Neuronal stem cell (in vitro differentiated cells): Measurements from ENCODE around the gene TSPEAR.

Experiments
- DNase-seq: peaks from one replicate; pipeline ENCODE4 v3.0.0-alpha.2; 2013; ENCODE audit warnings: low spot score
- H2AFZ ChIP-seq: one replicate; pipeline ENCODE4 v1.6.1; 2013; ENCODE audit warnings: mild to moderate bottlenecking, low read length, inconsistent platforms
- H2AK5ac ChIP-seq: 2 replicates; pipeline ENCODE4 v1.6.1; 2013; ENCODE audit warnings: low read depth, mild to moderate bottlenecking, inconsistent platforms, low read length, moderate library complexity, mixed read lengths
- H2BK120ac ChIP-seq: 2 replicates; pipeline ENCODE4 v1.6.1; 2013; ENCODE audit warnings: low read depth, mild to moderate bottlenecking, inconsistent platforms, low read length, moderate library complexity, mixed read lengths
- H2BK12ac ChIP-seq: one replicate; pipeline ENCODE4 v1.6.1; 2013; ENCODE audit warnings: low read length, inconsistent platforms
- H2BK15ac ChIP-seq: 2 replicates; pipeline ENCODE4 v1.6.1; 2013; ENCODE audit warnings: mild to moderate bottlenecking, low read length, inconsistent platforms, mixed read lengths
- H2BK5ac ChIP-seq: one replicate; pipeline ENCODE4 v1.6.1; 2013; ENCODE audit warnings: inconsistent platforms, mild to moderate bottlenecking, low read length, moderate library complexity
- H3K14ac ChIP-seq: one replicate; pipeline ENCODE4 v1.6.1; 2013; ENCODE audit warnings: low read length, inconsistent platforms
- H3K18ac ChIP-seq: 2 replicates; pipeline ENCODE4 v1.6.1; 2013; ENCODE audit warnings: low read length, inconsistent platforms
- H3K23ac ChIP-seq: 2 replicates; pipeline ENCODE4 v1.6.1; 2013; ENCODE audit warnings: low read depth, mild to moderate bottlenecking, mixed read lengths, low read length, inconsistent platforms; ENCODE audit not compliant: poor library complexity
- H3K27ac ChIP-seq: replicated peaks from 3 replicates; pipeline ENCODE4 v1.5.1; 2013; ENCODE audit warnings: low read length, inconsistent platforms
- H3K27me3 ChIP-seq, 3 experiments: 2 replicates each; pipeline ENCODE4 v1.6.1; 2013; ENCODE audit warnings: low read length in 3 of 3, mild to moderate bottlenecking in 2 of 3, inconsistent platforms in 1 of 3, low read depth in 1 of 3, mixed read lengths in 1 of 3, moderate library complexity in 1 of 3; ENCODE audit not compliant: control insufficient read depth in 3 of 3, insufficient read depth in 3 of 3
- H3K36me3 ChIP-seq, 2 donors: replicated peaks in 1 of 2; 2 replicates each; pipeline ENCODE4 v1.6.1; 2013; ENCODE audit warnings: low read length in 2 of 2; ENCODE audit not compliant: control insufficient read depth in 2 of 2, insufficient read depth in 2 of 2
- H3K4ac ChIP-seq: 2 replicates; pipeline ENCODE4 v1.6.1; 2013; ENCODE audit warnings: inconsistent platforms, mild to moderate bottlenecking, low read length, moderate library complexity
- H3K4me1 ChIP-seq, 2 donors: 1 replicate in 1 of 2; 2 replicates in 1 of 2; pipeline ENCODE4 v1.6.1; 2013; ENCODE audit warnings: low read length in 2 of 2, low read depth in 1 of 2; ENCODE audit not compliant: control insufficient read depth in 2 of 2, insufficient read depth in 1 of 2
- H3K4me2 ChIP-seq: one replicate; pipeline ENCODE4 v1.6.1; 2013; ENCODE audit warnings: mild to moderate bottlenecking, low read length, inconsistent platforms; ENCODE audit not compliant: insufficient read depth, poor library complexity, severe bottlenecking
- H3K4me3 ChIP-seq, 2 donors: 2 replicates each; pipeline ENCODE4 v1.5.1; 2013; ENCODE audit warnings: low read length in 2 of 2, mild to moderate bottlenecking in 2 of 2, inconsistent platforms in 1 of 2, moderate library complexity in 1 of 2
- H3K79me1 ChIP-seq: one replicate; pipeline ENCODE4 v1.6.1; 2013; ENCODE audit warnings: low read depth, mild to moderate bottlenecking, inconsistent platforms, low read length, moderate library complexity
- H3K9ac ChIP-seq: one replicate; pipeline ENCODE4 v1.6.1; 2013; ENCODE audit warnings: mild to moderate bottlenecking, low read depth, low read length, inconsistent platforms; ENCODE audit not compliant: poor library complexity
- H3K9me3 ChIP-seq, 2 donors: replicated peaks in 1 of 2; 2 replicates each; pipeline versions ENCODE3 to v1.6.1; 2013; ENCODE audit warnings: low read length in 2 of 2, mild to moderate bottlenecking in 2 of 2, inconsistent platforms in 1 of 2, low read depth in 1 of 2, mixed read lengths in 1 of 2, moderate library complexity in 1 of 2; ENCODE audit not compliant: control insufficient read depth in 2 of 2, insufficient read depth in 1 of 2
- H4K8ac ChIP-seq: one replicate; pipeline ENCODE4 v1.6.1; 2013; ENCODE audit warnings: low read depth, mild to moderate bottlenecking, inconsistent platforms, low read length, moderate library complexity
- H4K91ac ChIP-seq: one replicate; pipeline ENCODE4 v1.6.1; 2013; ENCODE audit warnings: low read length, low read depth, mild to moderate bottlenecking, inconsistent platforms; ENCODE audit not compliant: poor library complexity
- WGBS, 2 donors: extraction: QIAGEN DNeasy Blood & Tissue Kit; methylation state at CpG; one replicate each; pipeline ENCODE4 v1.1.7; 2013; ENCODE audit warnings: missing lambda C conversion rate in 2 of 2, mixed read lengths in 1 of 2; ENCODE audit not compliant: insufficient read length in 2 of 2, insufficient replicate concordance in 1 of 2; ENCODE audit errors: extremely low coverage in 2 of 2; 5-methylcytosine and 5-hydroxymethylcytosine counted together

TSPEAR gene

DNA sequence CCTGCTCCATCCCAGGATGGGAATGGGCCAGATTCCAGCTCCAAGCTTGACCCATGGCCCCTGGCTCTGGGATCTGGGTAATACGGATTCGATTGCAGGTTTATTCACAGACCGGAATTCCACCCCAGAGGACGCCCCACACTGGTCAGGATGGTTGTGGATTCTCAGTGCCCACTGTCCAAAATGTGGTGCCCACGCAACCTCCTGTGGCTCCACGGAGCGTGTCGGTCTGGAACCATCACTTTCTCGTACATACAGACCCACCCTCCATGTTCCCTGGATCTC lies 203.0 kb downstream of the TSPEAR start:
- Histone ChIP-seq H3K9me3 (peaks cover 0 to 3% of the 10 kb centered on the region in 2 donors), H3K27ac (no peak overlapping the region), H3K4ac (no peak overlapping the region), H2BK12ac (peak overlapping the region; percentile 22), H3K14ac (no peak overlapping the region), H3K4me2 (no peak overlapping the region), H3K9ac (no peak overlapping the region), H4K91ac (no peak overlapping the region), H2BK15ac (peak overlapping the region; percentile 67), H3K36me3 (peaks cover 0 to 6% of the 10 kb centered on the region in 2 donors), H2BK5ac (no peak overlapping the region), H4K8ac (no peak overlapping the region), H3K4me3 (no peak overlapping the region), H3K4me1 (peaks cover 4 to 14% of the 10 kb centered on the region in 2 donors), H2AFZ (no peak overlapping the region), H3K79me1 (peaks cover 6% of the 10 kb centered on the region), H2BK120ac (no peak overlapping the region), H3K23ac (no peak overlapping the region), H2AK5ac (peak overlapping the region; percentile 92), H3K27me3 (no peaks in the 10 kb centered on the region), H3K18ac (peak overlapping the region; percentile 28)
- no peak for DNase-seq
- WGBS, 2 donors: no CpG with 5 or more reads among the region's 9 CpGs

DNA sequence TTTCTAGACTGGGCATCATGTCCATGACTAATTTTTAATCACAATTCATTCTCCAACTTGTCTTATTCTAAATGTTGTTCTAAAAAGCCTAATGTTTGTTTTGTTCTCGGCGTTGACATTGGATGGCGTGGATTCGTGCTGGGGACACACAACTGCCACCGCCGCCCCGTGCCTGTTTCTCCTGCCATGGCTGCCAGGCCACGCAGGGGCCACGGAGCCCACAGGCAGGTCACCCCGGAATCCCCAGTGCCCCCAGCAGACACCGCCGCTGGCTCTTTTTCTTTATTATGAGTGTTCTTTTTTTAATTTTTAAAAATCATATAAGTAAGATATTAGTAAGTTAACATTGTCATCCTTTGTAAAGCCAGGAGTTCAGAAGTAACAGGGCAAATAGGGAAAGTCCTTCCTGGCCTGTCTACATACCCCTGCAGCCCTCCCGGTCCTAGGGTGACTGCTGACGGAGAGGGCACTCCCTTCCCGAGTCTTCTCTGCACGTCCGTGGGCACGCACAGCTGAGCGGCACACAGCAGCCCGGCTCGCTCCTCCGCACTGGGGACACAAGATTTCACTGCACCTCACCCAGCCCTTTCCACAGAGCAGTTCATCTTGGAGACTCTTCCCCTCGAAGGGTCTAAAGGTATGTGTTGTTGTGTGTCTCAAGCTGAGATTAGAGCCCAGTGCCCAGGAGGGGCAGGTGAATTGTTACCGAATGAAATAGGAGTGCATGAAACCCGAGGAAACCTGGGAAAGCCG lies 203.5 kb downstream of the TSPEAR start:
- Histone ChIP-seq H3K79me1 (peaks cover 6% of the 10 kb centered on the region), H3K4me2 (no peak overlapping the region), H2BK15ac (no peak overlapping the region), H2AK5ac (no peak overlapping the region), H3K18ac (no peak overlapping the region), H3K27ac (no peak overlapping the region), H3K23ac (no peak overlapping the region), H3K27me3 (no peaks in the 10 kb centered on the region), H2BK12ac (no peak overlapping the region), H3K9ac (no peak overlapping the region), H3K36me3 (peaks cover 0 to 6% of the 10 kb centered on the region in 2 donors), H3K14ac (peak overlapping the region; percentile 25), H3K4me3 (no peak overlapping the region), H2BK5ac (no peak overlapping the region), H2BK120ac (no peak overlapping the region), H4K8ac (no peak overlapping the region), H3K9me3 (peaks cover 0 to 3% of the 10 kb centered on the region in 2 donors), H3K4ac (no peak overlapping the region), H2AFZ (no peak overlapping the region), H3K4me1 (peaks cover 4 to 14% of the 10 kb centered on the region in 2 donors), H4K91ac (no peak overlapping the region)
- no peak for DNase-seq
- WGBS, 2 donors: no CpG with 5 or more reads among the region's 26 CpGs

DNA sequence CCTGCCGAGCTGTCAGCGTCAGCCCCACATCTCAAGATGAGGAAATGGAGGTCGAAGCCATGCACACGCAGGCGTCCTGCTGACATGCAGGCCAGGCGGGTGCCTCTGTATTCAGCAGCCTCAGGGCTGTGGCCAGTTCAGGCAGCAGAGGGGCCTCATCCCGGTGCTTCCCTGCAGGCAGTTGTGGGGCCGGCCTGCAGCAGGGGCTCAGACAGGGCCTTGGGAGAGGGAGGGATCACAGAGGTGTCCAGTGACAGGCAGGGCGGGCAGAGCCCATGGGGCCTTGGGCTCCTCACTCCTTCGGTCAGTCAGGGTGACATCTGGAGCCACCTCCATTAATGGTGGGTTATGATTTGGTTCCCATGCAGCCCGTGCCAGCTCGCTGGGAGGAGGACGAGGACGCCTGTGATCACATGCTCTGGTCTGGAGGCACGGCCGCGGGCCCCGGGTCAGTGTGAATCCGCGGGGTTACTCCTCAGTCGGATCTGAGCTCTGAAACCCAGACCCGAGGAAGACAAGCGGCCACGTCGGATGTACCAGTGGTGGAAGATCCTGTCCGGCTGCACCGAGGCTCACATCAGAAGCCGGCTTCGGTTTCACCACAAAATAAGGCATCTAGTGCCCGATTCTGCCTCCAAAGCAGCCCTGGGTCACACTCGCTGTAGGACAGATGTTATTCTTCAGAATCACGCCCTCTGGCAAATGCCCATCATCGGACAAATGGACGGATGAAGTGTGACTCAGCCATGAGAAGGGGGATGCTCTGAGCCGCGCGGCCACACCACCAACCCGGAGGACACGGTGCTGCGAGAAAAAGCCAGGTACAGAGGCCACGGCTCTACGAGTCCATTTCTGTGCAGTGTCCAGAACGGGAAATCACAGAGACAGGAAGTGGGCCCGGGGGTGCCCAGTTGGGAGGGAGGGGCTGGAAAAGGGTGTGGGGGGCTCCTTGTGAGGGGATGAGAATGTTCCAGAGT lies 204.8 kb downstream of the TSPEAR start:
- Histone ChIP-seq H3K4ac (peak overlapping the region; percentile 13), H3K18ac (peak overlapping the region; percentile 62), H2BK5ac (peak overlapping the region; percentile 57), H3K36me3 (peaks cover 0 to 6% of the 10 kb centered on the region in 2 donors), H2BK120ac (no peak overlapping the region), H3K79me1 (peaks cover 6% of the 10 kb centered on the region), H2AK5ac (no peak overlapping the region), H3K4me2 (no peak overlapping the region), H4K8ac (no peak overlapping the region), H3K9ac (peak overlapping the region; percentile 21), H4K91ac (no peak overlapping the region), H2AFZ (peak overlapping the region; percentile 82), H3K14ac (peak overlapping the region; percentile 95), H2BK12ac (no peak overlapping the region), H3K23ac (no peak overlapping the region), H3K4me3 (no peak overlapping the region), H3K9me3 (peaks cover 0 to 3% of the 10 kb centered on the region in 2 donors), H3K27me3 (peaks cover 0 to 3% (median 0%) of the 10 kb centered on the region in 3 experiments), H2BK15ac (peak overlapping the region; percentile 85), H3K27ac (no peak overlapping the region), H3K4me1 (peaks cover 4 to 14% of the 10 kb centered on the region in 2 donors)
- no CpG with 5 or more reads among the region's 44 CpGs for WGBS, 2 donors
- no peak for DNase-seq
